NT2/D1 (cell line): ENCODE results near the gene APMAP.

Experiments
- SUZ12 ChIP-seq: IDR thresholded peaks from 2 replicates; pipeline ENCODE4 v1.6.1; 2011; ENCODE audit not compliant: insufficient read length, insufficient read depth; ENCODE audit errors: extremely low read depth
- YY1 ChIP-seq: IDR thresholded peaks from 2 replicates; pipeline ENCODE4 v1.6.1; 2011; ENCODE audit not compliant: insufficient read length, insufficient read depth

- TF ChIP-seq SUZ12 (no peak), YY1 (no peak)
Observed at GRCh38 chr20:25040438-25040831, 47.9 kb upstream of the APMAP start.
